ENCODE data around the gene CNPY1. TPM values are rescaled to one million over a fixed set of nuclear protein-coding genes. Genes with fewer than 3 reads are reported as not detected.

Gene CNPY1
- total RNA-seq, 1 donor from 2014 or later, result not detected

- Mint-ChIP-seq H3K9me3 (no peaks in the 10 kb centered on the region), H3K27me3 (ENCODE audit: low read depth) (peaks cover 13% of the 10 kb centered on the region), H3K27ac (no peak overlapping the region), H3K4me1 (peaks cover 1% of the 10 kb centered on the region), H3K36me3 (no peaks in the 10 kb centered on the region), H3K4me3 (no peak overlapping the region)
- no peak for TF ChIP-seq CTCF (IDR thresholded peaks at IDR 0.05; ENCODE audit: unreplicated experiment)
- DNase-seq (ENCODE audit: low spot score in 2 of 2, unreplicated experiment in 2 of 2), result no peak
These were observed 44.1 kb upstream of the CNPY1 start for GRCh38 chr7:155590215-155591018.

- DNase-seq (ENCODE audit: low spot score in 2 of 2, unreplicated experiment in 2 of 2), result no peak
- Mint-ChIP-seq H3K4me3 (no peak overlapping the region), H3K4me1 (peaks cover 8% of the 10 kb centered on the region), H3K36me3 (no peaks in the 10 kb centered on the region), H3K27me3 (ENCODE audit: low read depth) (peaks cover 24% of the 10 kb centered on the region), H3K27ac (no peak overlapping the region), H3K9me3 (no peaks in the 10 kb centered on the region)
- no peak for TF ChIP-seq CTCF (IDR thresholded peaks at IDR 0.05; ENCODE audit: unreplicated experiment)
These were observed 42.9 kb upstream of the CNPY1 start for GRCh38 chr7:155589001-155589980.

- no peak for TF ChIP-seq CTCF (IDR thresholded peaks at IDR 0.05; ENCODE audit: unreplicated experiment)
- Mint-ChIP-seq H3K27ac (no peak overlapping the region), H3K27me3 (ENCODE audit: low read depth) (peaks cover 27% of the 10 kb centered on the region), H3K4me3 (no peak overlapping the region), H3K4me1 (peaks cover 8% of the 10 kb centered on the region), H3K36me3 (no peaks in the 10 kb centered on the region), H3K9me3 (no peaks in the 10 kb centered on the region)
- no peak for DNase-seq (ENCODE audit: low spot score in 2 of 2, unreplicated experiment in 2 of 2)
These were observed 42.2 kb upstream of the CNPY1 start for GRCh38 chr7:155588468-155588998.

- no peak overlapping the region for H3K27ac Mint-ChIP-seq
- H3K4me3 Mint-ChIP-seq, result no peak overlapping the region
- no peak for DNase-seq (ENCODE audit: low spot score in 2 of 2, unreplicated experiment in 2 of 2)
- H3K4me1 Mint-ChIP-seq, result peaks cover 8% of the 10 kb centered on the region
- H3K36me3 Mint-ChIP-seq, result no peaks in the 10 kb centered on the region
- peaks cover 35% of the 10 kb centered on the region for H3K27me3 Mint-ChIP-seq (ENCODE audit: low read depth)
- no peak for TF ChIP-seq CTCF (IDR thresholded peaks at IDR 0.05; ENCODE audit: unreplicated experiment)
- no peaks in the 10 kb centered on the region for H3K9me3 Mint-ChIP-seq
These were observed 41.1 kb upstream of the CNPY1 start for GRCh38 chr7:155587486-155587885.

- no peak overlapping the region for H3K4me3 Mint-ChIP-seq
- H3K36me3 Mint-ChIP-seq, result no peaks in the 10 kb centered on the region
- no peak for TF ChIP-seq CTCF (IDR thresholded peaks at IDR 0.05; ENCODE audit: unreplicated experiment)
- no peak overlapping the region for H3K27ac Mint-ChIP-seq
- no peaks in the 10 kb centered on the region for H3K9me3 Mint-ChIP-seq
- DNase-seq (ENCODE audit: low spot score in 2 of 2, unreplicated experiment in 2 of 2), result no peak
- peaks cover 39% of the 10 kb centered on the region for H3K27me3 Mint-ChIP-seq (ENCODE audit: low read depth)
- peaks cover 8% of the 10 kb centered on the region for H3K4me1 Mint-ChIP-seq
These were observed 40.6 kb upstream of the CNPY1 start for GRCh38 chr7:155586843-155587440.

All from mesothelial cell of epicardium (in vitro differentiated cells).